Calu3 (cell line): ENCODE results near the gene PTGS1. TPM values are rescaled to one million over a fixed set of nuclear protein-coding genes. Genes with fewer than 3 reads are reported as not detected.

Experiments
- BruUV-seq: library from RNA; stranded (reverse); fragments of 400-500 nt; replicated peaks from 2 replicates; lab custom pipeline; 2021; lab: Mats Ljungman, UMichigan
- CTCF ChIA-PET: fragments of 300-600 bp; sonication (Branson Sonifier 250); formaldehyde crosslinking; loops from one replicate; lab custom pipeline; 2022; ENCODE audit warnings: antibody characterized with exemption; lab: Charles Lee
- DNase-seq: peaks from one replicate; pipeline ENCODE4 v3.0.0; 2022
- H3K27ac Mint-ChIP-seq: one replicate; pipeline ENCODE4 v1.8.0; 2022; ENCODE audit warnings: mixed read lengths; ENCODE audit not compliant: unreplicated experiment
- H3K27me3 Mint-ChIP-seq: one replicate; pipeline ENCODE4 v1.8.0; 2022; ENCODE audit warnings: mixed read lengths; ENCODE audit not compliant: unreplicated experiment
- H3K36me3 Mint-ChIP-seq: one replicate; pipeline ENCODE4 v1.8.0; 2022; ENCODE audit warnings: mild to moderate bottlenecking, moderate library complexity, mixed read lengths; ENCODE audit not compliant: insufficient read depth, unreplicated experiment
- H3K4me1 Mint-ChIP-seq: one replicate; pipeline ENCODE4 v1.8.0; 2022; ENCODE audit warnings: mild to moderate bottlenecking, low read depth, mixed read lengths; ENCODE audit not compliant: unreplicated experiment
- H3K4me3 Mint-ChIP-seq: one replicate; pipeline ENCODE4 v1.8.0; 2022; ENCODE audit warnings: mild to moderate bottlenecking, low read depth, moderate library complexity, mixed read lengths; ENCODE audit not compliant: unreplicated experiment
- H3K9me3 Mint-ChIP-seq: one replicate; pipeline ENCODE4 v1.8.0; 2022; ENCODE audit warnings: low read depth, mixed read lengths; ENCODE audit not compliant: unreplicated experiment
- intact Hi-C: fragments of 100-400 bp; cut with micrococcal nuclease; formaldehyde crosslinking; loops from one replicate; pipeline ENCODE4 v1.10.0; 2022; ENCODE audit not compliant: unreplicated experiment
- total RNA-seq: library from RNA; stranded (reverse); gene quantifications from 2 replicates; pipeline ENCODE4 v1.2.3, GENCODE V29; 2022
- TF ChIP-seq, protein P1 (sequence below): fragments of 200-600 bp; IDR thresholded peaks from one replicate; pipeline ENCODE4 v1.8.0; 2022; ENCODE audit warnings: antibody characterized with exemption; ENCODE audit not compliant: unreplicated experiment

Gene PTGS1
- total RNA-seq, 1 experiment from 2014 or later = 0.66 TPM

- Mint-ChIP-seq H3K4me3 (no peak overlapping the region), H3K27ac (no peak overlapping the region), H3K27me3 (peaks cover 11% of the 10 kb centered on the region), H3K4me1 (peaks cover 19% of the 10 kb centered on the region), H3K9me3 (no peaks in the 10 kb centered on the region), H3K36me3 (no peaks in the 10 kb centered on the region)
- intact Hi-C loops = loop anchor here (5.0 kb wide), 1 partner anchor 75 kb away; no protein-coding TSS in a partner anchor
- no peak for DNase-seq
- BruUV-seq = no TSS peak
- TF ChIP-seq, protein P1, sequence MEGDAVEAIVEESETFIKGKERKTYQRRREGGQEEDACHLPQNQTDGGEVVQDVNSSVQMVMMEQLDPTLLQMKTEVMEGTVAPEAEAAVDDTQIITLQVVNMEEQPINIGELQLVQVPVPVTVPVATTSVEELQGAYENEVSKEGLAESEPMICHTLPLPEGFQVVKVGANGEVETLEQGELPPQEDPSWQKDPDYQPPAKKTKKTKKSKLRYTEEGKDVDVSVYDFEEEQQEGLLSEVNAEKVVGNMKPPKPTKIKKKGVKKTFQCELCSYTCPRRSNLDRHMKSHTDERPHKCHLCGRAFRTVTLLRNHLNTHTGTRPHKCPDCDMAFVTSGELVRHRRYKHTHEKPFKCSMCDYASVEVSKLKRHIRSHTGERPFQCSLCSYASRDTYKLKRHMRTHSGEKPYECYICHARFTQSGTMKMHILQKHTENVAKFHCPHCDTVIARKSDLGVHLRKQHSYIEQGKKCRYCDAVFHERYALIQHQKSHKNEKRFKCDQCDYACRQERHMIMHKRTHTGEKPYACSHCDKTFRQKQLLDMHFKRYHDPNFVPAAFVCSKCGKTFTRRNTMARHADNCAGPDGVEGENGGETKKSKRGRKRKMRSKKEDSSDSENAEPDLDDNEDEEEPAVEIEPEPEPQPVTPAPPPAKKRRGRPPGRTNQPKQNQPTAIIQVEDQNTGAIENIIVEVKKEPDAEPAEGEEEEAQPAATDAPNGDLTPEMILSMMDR = no peak
- CTCF ChIA-PET = no interaction called here
Observed at GRCh38 chr9:122377241-122378164, 6.7 kb downstream of the PTGS1 start.

DNA sequence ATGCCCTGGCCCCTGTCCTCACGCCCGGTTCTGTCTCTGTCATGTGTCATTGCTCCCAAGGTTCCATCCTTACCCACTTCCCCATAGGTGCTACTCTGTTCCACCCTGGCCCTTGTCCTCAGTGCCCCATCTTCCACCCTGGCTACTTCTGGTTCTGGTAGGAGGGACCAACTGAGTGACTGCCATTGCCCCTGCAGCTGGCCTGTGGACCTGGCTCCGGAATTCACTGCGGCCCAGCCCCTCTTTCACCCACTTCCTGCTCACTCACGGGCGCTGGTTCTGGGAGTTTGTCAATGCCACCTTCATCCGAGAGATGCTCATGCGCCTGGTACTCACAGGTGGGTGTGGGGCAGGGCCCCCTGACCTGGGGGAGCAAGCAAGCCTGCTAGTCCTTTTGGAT is 7.4 kb downstream of the PTGS1 start:
- H3K27ac Mint-ChIP-seq = no peak overlapping the region
- BruUV-seq = no TSS peak
- TF ChIP-seq, protein P1 = no peak
- H3K4me3 Mint-ChIP-seq = no peak overlapping the region
- H3K4me1 Mint-ChIP-seq = peaks cover 26% of the 10 kb centered on the region
- peaks cover 3% of the 10 kb centered on the region for H3K27me3 Mint-ChIP-seq
- H3K9me3 Mint-ChIP-seq = no peaks in the 10 kb centered on the region
- CTCF ChIA-PET = no interaction called here
- no peak for DNase-seq
- intact Hi-C loops = loop anchor here (5.0 kb wide), 1 partner anchor 74 kb away; no protein-coding TSS in a partner anchor
- no peaks in the 10 kb centered on the region for H3K36me3 Mint-ChIP-seq

DNA sequence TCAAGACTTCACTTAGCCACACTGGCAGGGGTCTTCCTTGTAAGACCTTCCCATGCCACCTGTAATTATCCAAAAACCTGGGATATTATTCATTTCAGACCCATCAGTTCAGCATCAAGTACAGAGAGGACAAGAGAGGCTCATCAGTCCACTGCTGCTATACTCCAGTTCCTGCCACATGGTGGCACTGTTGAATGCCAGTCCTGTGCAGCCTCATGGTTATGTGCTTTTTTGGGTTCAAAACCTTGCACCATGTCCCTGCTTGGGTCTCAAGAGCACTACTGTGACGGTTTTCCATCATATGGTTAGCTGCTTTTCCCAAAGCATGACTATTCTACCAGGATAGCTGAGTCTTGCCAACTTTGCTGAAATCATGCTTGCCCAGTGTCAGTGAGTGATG is 8.5 kb downstream of the PTGS1 start:
- Mint-ChIP-seq H3K36me3 (no peaks in the 10 kb centered on the region), H3K4me3 (no peak overlapping the region), H3K27me3 (no peaks in the 10 kb centered on the region), H3K9me3 (no peaks in the 10 kb centered on the region), H3K27ac (no peak overlapping the region), H3K4me1 (peaks cover 31% of the 10 kb centered on the region)
- CTCF ChIA-PET = no interaction called here
- no TSS peak for BruUV-seq
- DNase-seq = no peak
- intact Hi-C loops = loop anchor here (5.0 kb wide), 1 partner anchor 73 kb away; no protein-coding TSS in a partner anchor
- TF ChIP-seq, protein P1 = no peak

- H3K4me1 Mint-ChIP-seq = peaks cover 31% of the 10 kb centered on the region
- TF ChIP-seq, protein P1 = no peak
- CTCF ChIA-PET = no interaction called here
- no peaks in the 10 kb centered on the region for H3K36me3 Mint-ChIP-seq
- BruUV-seq = no TSS peak
- DNase-seq = no peak
- intact Hi-C loops = no loop called here
- H3K27ac Mint-ChIP-seq = no peak overlapping the region
- no peak overlapping the region for H3K4me3 Mint-ChIP-seq
- H3K9me3 Mint-ChIP-seq = no peaks in the 10 kb centered on the region
- no peaks in the 10 kb centered on the region for H3K27me3 Mint-ChIP-seq
Observed at GRCh38 chr9:122380293-122380692, 9.5 kb downstream of the PTGS1 start.
